Right lobe of liver (tissue), 4 donors: ENCODE measurements around the gene QSER1.

Experiments
- POLR2A ChIP-seq: fragments of 450-650 bp; IDR thresholded peaks from one replicate; pipeline ENCODE4 v1.6.1; 2017; ENCODE audit warnings: antibody characterized with exemption, mild to moderate bottlenecking
- TF ChIP-seq, protein P1 (sequence below), 4 donors: fragments of 200-600 bp in 3 of 4; fragments of 450-650 bp in 1 of 4; IDR thresholded peaks; one replicate each; pipeline versions ENCODE4 v1.5.1 to v1.8.0; 2016 to 2022; ENCODE audit warnings: antibody characterized with exemption in 4 of 4, mild to moderate bottlenecking in 2 of 4
- donor health status: DM: no; HTN: no; CAD: no.
- donor health status: DM: no; HTN: no; CAD: no.
- donor health status: DM: no; HTN: yes; CAD: no.

- TF ChIP-seq, protein P1, sequence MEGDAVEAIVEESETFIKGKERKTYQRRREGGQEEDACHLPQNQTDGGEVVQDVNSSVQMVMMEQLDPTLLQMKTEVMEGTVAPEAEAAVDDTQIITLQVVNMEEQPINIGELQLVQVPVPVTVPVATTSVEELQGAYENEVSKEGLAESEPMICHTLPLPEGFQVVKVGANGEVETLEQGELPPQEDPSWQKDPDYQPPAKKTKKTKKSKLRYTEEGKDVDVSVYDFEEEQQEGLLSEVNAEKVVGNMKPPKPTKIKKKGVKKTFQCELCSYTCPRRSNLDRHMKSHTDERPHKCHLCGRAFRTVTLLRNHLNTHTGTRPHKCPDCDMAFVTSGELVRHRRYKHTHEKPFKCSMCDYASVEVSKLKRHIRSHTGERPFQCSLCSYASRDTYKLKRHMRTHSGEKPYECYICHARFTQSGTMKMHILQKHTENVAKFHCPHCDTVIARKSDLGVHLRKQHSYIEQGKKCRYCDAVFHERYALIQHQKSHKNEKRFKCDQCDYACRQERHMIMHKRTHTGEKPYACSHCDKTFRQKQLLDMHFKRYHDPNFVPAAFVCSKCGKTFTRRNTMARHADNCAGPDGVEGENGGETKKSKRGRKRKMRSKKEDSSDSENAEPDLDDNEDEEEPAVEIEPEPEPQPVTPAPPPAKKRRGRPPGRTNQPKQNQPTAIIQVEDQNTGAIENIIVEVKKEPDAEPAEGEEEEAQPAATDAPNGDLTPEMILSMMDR (IDR thresholded peaks at IDR 0.05), result no peak
- no peak for TF ChIP-seq POLR2A
Observed at GRCh38 chr11:32991427-32991826, 98.8 kb downstream of the QSER1 start.
